KOPT-K1 (cell line): Measurements from ENCODE around the gene TNNT1.

Experiments used
- H3K27ac ChIP-seq: fragments of 200-600 bp; sonication (generic); 2 replicates; pipeline ENCODE4 v1.5.1; 2016; ENCODE audit warnings: antibody characterized with exemption, mild to moderate bottlenecking, low read depth, low read length; ENCODE audit not compliant: poor library complexity, severe bottlenecking
- H3K36me3 ChIP-seq: fragments of 200-600 bp; sonication (generic); 2 replicates; pipeline ENCODE4 v1.5.1; 2017; ENCODE audit warnings: antibody characterized with exemption, mild to moderate bottlenecking, low read length, moderate library complexity; ENCODE audit not compliant: insufficient read depth
- H3K9me3 ChIP-seq: fragments of 200-600 bp; sonication (generic); 2 replicates; pipeline ENCODE4 v1.5.1; 2017; ENCODE audit warnings: antibody characterized with exemption, low read length, mild to moderate bottlenecking; ENCODE audit not compliant: insufficient read depth, poor library complexity, severe bottlenecking

The TNNT1 gene

DNA sequence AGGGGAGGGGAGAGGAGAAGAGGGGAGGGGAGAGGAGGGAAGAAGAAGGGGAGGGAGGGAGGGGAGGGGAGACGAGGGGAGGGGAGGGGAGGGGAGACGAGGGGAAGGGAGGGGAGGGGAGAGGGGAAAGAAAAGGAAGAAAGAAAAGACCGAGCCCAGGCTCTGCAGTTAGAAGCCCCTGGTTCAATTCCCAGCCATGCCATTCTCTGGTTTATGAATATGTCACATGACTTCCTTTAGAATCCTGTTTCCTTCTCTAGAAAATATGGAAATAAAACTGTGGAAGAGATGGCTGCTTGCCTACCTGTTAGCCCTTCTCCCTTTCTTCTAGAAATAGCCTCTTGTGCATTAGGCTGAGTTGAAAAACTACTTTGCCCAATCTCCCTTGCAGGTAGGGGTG lies 14.3 kb downstream of the TNNT1 start:
- Histone ChIP-seq H3K36me3 (no peaks in the 10 kb centered on the region), H3K27ac (no peak overlapping the region), H3K9me3 (no peaks in the 10 kb centered on the region)

DNA sequence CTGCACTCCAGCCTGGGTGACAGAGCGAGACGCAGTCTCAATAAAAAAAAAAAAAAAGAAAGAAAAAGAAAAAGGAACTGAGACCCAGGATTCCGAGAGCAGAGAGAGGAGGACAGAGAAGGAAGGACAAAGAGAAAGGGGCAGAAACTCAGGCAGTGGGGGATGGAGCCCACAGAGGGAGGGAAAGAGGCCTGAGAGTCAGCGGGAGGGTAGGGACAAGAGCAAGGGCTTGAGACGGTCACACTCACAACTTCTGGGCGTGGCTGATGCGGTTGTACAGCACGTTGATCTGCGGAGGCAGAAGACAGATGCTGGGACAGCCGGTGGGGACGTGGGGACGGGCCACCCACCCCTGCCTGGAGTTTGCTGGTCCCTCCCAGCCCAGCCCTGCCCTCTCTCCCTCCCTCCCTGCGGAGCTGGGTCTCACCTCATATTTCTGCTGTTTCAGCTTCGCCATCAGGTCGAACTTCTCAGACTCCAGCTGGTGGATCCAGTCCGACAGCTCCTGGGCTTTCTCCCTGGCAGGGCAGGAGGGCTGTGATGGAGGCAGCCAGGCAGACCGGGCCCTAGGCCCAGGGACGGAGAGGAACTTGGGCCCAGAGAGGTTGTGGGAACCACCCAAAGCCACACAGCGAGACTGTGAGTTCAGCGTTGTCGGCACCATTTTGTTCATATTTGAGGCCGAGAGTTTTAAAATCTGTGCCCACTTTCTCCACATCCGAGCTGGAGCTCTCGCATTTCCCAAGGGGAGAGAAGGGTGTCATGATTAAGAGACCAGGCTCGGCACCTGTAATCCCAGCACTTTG lies 15.2 kb downstream of the TNNT1 start:
- no peaks in the 10 kb centered on the region for H3K36me3 ChIP-seq
- no peaks in the 10 kb centered on the region for H3K9me3 ChIP-seq
- no peak overlapping the region for H3K27ac ChIP-seq

DNA sequence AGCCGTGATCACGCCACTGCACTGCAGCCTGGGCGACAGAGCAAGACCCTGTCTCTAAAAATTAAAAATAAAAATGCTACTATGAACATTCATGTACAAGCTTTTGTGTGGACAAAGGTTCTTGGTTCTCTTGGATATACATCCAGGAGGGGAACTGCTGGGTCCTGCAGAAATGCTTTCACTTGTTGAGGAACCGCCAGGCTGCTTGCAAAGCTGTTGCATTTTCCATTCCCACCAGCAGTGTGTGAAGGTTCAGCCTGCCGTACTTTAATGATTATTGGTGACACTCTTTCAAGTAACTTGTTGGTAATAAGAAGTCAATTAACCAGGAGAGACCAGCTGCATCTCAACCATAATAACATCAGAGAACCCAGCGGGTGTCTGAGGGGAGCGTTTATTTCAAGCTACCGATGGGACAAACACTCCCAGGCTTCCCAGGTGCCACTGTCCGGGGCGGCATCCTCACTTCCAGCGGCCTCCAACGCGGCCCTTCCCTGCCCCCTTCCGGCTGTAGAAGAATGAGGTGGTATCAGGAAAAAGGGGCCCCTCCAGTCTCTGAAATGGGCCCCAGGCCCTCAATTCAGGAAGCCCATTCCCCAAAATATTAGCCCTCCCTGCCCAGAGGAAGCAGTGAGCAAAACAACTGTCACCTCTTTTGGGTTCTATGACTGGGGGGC lies 16.4 kb downstream of the TNNT1 start:
- Histone ChIP-seq H3K9me3 (no peaks in the 10 kb centered on the region), H3K27ac (no peak overlapping the region), H3K36me3 (no peaks in the 10 kb centered on the region)

DNA sequence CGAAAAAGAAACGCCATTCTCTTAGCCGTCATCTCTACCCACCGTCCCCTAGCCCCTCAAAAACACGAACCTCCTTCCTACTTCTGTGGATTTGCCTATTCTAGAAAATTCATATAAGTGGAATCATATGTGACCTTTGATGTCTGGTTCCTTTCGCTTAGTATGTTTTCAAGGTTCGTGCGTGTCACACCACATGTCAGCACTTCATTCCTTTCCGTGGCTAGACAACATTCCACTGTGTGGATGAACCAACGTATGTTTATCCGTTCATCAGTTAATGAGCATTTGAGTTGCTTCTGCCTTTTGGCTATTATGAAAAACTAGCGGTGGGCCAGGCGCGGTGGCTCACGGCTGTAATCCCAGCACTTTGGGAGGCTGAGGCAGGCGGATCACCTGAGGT lies 17.6 kb downstream of the TNNT1 start:
- Histone ChIP-seq H3K9me3 (no peaks in the 10 kb centered on the region), H3K36me3 (no peaks in the 10 kb centered on the region), H3K27ac (no peak overlapping the region)

DNA sequence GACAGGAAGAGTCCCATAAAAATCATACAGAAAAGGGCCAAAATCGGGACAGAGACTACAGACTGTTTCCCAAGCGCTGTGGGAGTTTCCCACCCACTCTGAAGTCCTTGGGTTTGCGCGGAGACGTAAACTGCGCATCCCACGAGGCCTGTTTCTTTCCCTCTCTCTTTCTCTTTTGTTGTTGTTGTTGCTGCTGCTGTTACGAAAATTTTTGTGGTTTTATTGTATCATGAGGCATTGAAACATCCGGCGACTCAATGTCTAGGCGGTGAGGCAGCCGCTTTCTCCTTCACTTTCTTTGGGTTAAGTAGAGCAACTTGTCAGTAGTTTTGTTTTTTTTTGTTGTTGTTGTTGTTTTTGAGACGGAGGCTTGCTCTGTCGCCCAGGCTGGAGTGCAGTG lies 30.0 kb downstream of the TNNT1 start:
- no peaks in the 10 kb centered on the region for H3K36me3 ChIP-seq
- no peak overlapping the region for H3K27ac ChIP-seq
- H3K9me3 ChIP-seq, result no peaks in the 10 kb centered on the region

DNA sequence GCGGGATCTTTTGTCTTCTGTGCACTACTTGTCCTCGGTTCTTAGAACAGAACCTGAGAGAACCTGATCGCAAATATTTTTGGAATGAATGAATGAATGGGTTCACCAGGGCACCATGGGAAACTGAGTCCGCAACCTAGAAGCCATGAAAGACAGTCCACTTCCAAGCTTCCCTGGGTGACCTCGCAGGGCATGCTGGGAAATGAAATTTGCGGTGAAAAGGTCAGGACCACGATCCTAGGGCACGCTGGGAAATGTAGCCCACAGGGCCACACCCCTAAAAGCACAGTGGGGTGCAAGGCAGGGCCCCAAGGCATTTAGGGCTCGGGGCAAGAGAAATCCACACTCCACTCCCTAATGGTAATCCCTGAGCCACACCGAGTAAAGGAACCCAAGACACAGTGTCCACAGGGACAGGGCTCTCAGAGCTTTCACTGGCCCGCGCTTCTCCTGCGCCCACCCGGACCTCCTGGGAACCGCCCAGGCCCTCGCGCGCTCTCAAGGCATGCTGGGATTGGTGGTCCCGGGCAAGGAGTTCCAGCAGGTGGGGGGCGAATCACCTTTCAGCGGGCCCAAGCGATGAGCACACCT lies 30.5 kb downstream of the TNNT1 start:
- no peaks in the 10 kb centered on the region for H3K36me3 ChIP-seq
- no peaks in the 10 kb centered on the region for H3K9me3 ChIP-seq
- H3K27ac ChIP-seq, result peak overlapping the region; percentile 52

DNA sequence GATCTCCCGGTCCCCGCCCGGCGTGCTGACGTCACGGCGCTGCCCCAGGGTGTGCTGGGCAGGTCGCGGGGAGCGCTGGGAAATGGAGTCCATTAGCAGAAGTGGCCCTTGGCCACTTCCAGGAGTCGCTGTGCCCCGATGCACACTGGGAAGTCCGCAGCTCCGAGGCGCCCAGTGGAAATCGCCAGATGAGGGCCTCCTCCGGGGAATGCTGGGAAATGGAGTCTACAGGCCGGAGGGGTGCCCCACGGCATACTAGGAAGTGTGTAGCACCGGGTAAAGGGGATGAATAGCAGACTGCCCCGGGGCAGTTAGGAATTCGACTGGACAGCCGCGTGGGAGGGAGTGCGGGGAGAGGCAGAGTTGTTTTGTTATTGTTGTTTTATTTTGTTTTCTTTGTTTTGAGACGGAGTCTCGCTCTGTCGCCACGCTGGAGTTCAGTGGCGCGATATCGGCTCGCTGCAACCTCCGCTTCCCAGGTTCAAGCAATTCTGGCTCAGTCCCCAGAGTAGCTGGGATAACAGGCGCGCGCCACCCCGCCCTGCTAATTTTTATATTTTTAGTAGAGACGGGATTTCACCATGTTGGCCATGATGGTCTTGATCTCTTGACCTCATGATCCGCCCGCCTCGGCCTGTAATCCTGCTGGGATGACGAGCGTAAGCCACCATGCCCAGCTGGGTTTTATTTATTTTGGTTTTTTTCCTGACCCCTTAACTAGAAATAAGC lies 31.2 kb downstream of the TNNT1 start:
- H3K36me3 ChIP-seq, result peaks cover 5% of the 10 kb centered on the region; the same call in 1 of the 2 replicates

DNA sequence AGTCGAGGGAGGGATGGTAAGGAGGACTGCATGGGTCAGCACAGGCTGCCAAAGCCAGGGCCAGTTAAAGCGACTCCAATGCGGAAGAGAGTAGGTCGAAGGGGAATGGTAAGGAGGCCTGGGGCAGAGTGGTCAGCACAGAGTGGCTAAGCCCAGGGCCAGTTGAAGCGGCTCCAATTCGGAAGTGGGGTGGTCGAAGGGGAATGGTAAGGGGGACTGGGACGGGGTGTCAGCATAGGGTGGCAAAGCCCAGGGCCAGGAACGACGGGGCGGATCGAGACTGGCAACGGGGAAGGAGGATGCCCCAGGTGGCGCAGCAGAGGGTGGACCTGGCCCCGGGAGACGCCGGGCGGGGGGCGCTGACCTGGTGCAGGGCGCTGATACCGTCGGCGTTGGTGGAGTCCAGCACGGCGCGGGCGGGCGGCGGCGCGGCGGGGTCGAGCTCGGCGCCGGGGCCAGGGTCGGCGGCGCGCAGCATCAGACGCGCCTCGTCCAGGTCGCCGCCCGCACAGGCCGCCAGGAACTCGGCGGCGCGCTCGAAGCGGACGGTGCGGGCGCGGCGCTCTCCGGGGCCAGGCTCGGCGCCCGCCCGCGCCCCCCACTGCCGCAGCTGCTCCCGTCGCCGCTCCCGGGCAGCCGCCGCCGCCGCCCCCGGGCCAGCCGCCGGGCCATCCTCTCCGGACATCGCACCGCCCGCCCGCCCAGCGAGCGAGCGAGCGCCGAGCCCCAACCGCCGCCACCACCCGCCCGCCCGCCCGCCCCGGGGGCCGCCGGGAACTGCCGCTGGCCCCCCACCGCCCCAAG lies 31.9 kb downstream of the TNNT1 start, which contains the start of gene PPP1R12C:
PPP1R12C (minus strand) TSS at position 779 of the 804 bp plus-strand sequence; CDS start at position 685, 94 bp downstream.
- Histone ChIP-seq H3K36me3 (peaks cover 12% of the 10 kb centered on the region; the same call in 1 of the 2 replicates), H3K9me3 (no peaks in the 10 kb centered on the region), H3K27ac (peak within 1 kb of the TSS; percentile 75)

More for the DNA sequence above, 31.2 kb downstream of the TNNT1 start:
- peak overlapping the region; percentile 52 for H3K27ac ChIP-seq
- no peaks in the 10 kb centered on the region for H3K9me3 ChIP-seq

DNA sequence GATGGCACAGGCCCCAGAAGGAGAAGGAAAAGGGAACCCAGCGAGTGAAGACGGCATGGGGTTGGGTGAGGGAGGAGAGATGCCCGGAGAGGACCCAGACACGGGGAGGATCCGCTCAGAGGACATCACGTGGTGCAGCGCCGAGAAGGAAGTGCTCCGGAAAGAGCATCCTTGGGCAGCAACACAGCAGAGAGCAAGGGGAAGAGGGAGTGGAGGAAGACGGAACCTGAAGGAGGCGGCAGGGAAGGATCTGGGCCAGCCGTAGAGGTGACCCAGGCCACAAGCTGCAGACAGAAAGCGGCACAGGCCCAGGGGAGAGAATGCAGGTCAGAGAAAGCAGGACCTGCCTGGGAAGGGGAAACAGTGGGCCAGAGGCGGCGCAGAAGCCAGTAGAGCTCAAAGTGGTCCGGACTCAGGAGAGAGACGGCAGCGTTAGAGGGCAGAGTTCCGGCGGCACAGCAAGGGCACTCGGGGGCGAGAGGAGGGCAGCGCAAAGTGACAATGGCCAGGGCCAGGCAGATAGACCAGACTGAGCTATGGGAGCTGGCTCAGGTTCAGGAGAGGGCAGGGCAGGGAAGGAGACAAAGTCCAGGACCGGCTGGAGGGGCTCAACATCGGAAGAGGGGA lies 32.7 kb downstream of the TNNT1 start:
- H3K27ac ChIP-seq, result peak overlapping the region; percentile 75
- H3K9me3 ChIP-seq, result no peaks in the 10 kb centered on the region
- H3K36me3 ChIP-seq, result peaks cover 18% of the 10 kb centered on the region; the same call in 1 of the 2 replicates

DNA sequence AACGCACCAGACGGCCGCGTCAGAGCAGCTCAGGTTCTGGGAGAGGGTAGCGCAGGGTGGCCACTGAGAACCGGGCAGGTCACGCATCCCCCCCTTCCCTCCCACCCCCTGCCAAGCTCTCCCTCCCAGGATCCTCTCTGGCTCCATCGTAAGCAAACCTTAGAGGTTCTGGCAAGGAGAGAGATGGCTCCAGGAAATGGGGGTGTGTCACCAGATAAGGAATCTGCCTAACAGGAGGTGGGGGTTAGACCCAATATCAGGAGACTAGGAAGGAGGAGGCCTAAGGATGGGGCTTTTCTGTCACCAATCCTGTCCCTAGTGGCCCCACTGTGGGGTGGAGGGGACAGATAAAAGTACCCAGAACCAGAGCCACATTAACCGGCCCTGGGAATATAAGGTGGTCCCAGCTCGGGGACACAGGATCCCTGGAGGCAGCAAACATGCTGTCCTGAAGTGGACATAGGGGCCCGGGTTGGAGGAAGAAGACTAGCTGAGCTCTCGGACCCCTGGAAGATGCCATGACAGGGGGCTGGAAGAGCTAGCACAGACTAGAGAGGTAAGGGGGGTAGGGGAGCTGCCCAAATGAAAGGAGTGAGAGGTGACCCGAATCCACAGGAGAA lies 33.5 kb downstream of the TNNT1 start:
- Histone ChIP-seq H3K36me3 (peaks cover 26% of the 10 kb centered on the region; the same call in 1 of the 2 replicates), H3K9me3 (no peaks in the 10 kb centered on the region), H3K27ac (peak overlapping the region; percentile 75)

DNA sequence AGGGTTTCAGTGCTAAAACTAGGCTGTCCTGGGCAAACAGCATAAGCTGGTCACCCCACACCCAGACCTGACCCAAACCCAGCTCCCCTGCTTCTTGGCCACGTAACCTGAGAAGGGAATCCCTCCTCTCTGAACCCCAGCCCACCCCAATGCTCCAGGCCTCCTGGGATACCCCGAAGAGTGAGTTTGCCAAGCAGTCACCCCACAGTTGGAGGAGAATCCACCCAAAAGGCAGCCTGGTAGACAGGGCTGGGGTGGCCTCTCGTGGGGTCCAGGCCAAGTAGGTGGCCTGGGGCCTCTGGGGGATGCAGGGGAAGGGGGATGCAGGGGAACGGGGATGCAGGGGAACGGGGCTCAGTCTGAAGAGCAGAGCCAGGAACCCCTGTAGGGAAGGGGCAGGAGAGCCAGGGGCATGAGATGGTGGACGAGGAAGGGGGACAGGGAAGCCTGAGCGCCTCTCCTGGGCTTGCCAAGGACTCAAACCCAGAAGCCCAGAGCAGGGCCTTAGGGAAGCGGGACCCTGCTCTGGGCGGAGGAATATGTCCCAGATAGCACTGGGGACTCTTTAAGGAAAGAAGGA lies 34.4 kb downstream of the TNNT1 start:
- Histone ChIP-seq H3K36me3 (peaks cover 35% of the 10 kb centered on the region; the same call in 1 of the 2 replicates), H3K9me3 (no peaks in the 10 kb centered on the region), H3K27ac (no peak overlapping the region)

DNA sequence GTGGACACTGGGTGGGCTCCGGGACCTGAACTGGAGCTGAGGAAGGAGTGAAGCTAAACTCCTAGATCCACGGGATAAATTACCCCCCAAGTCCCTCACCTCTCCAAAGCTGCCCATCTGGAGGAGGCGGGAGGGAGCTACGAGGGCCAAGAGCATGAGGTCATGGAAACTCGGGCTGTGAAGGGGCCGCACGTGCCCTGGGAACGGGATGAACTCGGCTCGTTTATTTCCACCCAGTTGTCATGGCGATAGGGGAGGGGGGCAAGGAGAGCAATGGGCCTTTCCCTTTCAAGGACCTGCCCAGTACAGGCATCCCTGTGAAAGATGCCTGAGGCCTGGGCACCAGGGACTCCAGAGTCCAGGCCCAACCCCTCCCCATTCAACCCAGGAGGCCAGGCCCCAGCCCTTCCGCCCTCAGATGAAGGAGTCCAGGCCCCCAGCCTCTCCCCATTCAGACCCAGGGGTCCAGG lies 35.4 kb downstream of the TNNT1 start:
- Histone ChIP-seq H3K9me3 (no peaks in the 10 kb centered on the region), H3K27ac (no peak overlapping the region), H3K36me3 (peaks cover 45% of the 10 kb centered on the region; the same call in 1 of the 2 replicates)
